ENCODE results near the gene GALK2. TPM values are rescaled to one million over a fixed set of nuclear protein-coding genes. Genes with fewer than 3 reads are reported as not detected.
"Not testable (repeated sequence)": the region's sequence is repeated elsewhere in the genome, so short reads cannot be mapped to it uniquely, and the experiment has no call there.

GALK2 gene
- total RNA-seq, 1 experiment from 2014 or later = 29.0 TPM

GRCh38 chr15:49178497-49178896 lies 8.4 kb downstream of the GALK2 start:
- ChIA-PET POLR2A (ENCODE audit: unreplicated experiment) (no interaction called here), CTCF (no interaction called here)
- H3K27ac ChIP-seq = no peak overlapping the region
- H3K27me3 ChIP-seq (ENCODE audit: insufficient read depth, low read depth) = no peaks in the 10 kb centered on the region
- H4K20me1 ChIP-seq (ENCODE audit: insufficient read depth) = no peaks in the 10 kb centered on the region
- H3K4me3 ChIP-seq = no peak overlapping the region
- H3K9me3 ChIP-seq (ENCODE audit: insufficient read depth, low read depth) = no peaks in the 10 kb centered on the region
- no peaks in the 10 kb centered on the region for H3F3A ChIP-seq (ENCODE audit: insufficient read depth, low read depth)
- H3K4me1 ChIP-seq (replicated peaks; ENCODE audit: insufficient read depth) = no peaks in the 10 kb centered on the region
- no peaks in the 10 kb centered on the region for H3K79me2 ChIP-seq (ENCODE audit: low read depth)
- TF ChIP-seq CTCF (conservative IDR thresholded peaks at IDR 0.05) = no peak
- no peak for TF ChIP-seq EZH2 (IDR thresholded peaks at IDR 0.05; ENCODE audit: low read depth)
- DNase-seq = no peak
- no peak overlapping the region for H3K4me2 ChIP-seq
- H3K36me3 ChIP-seq (ENCODE audit: low read depth) = no peaks in the 10 kb centered on the region
- BruUV-seq (replicated peaks) = no TSS peak
- no peak overlapping the region for H2AFZ ChIP-seq
- intact Hi-C loops (cut with micrococcal nuclease; ENCODE audit: unreplicated experiment) = no loop called here
- H3K9me2 ChIP-seq (ENCODE audit: insufficient read depth) = no peaks in the 10 kb centered on the region

GRCh38 chr15:49179433-49180190 lies 9.6 kb downstream of the GALK2 start:
- no peak for TF ChIP-seq EZH2 (IDR thresholded peaks at IDR 0.05; ENCODE audit: low read depth)
- TF ChIP-seq CTCF (conservative IDR thresholded peaks at IDR 0.05) = no peak
- no peak overlapping the region for H3K27ac ChIP-seq
- H3K4me3 ChIP-seq = no peak overlapping the region
- DNase-seq = no peak
- no TSS peak for BruUV-seq (replicated peaks)
- no peaks in the 10 kb centered on the region for H3K4me1 ChIP-seq (replicated peaks; ENCODE audit: insufficient read depth)
- CTCF ChIA-PET = interaction anchor here (0.6 kb wide), 1 partner anchor 1127 kb away, joined by 10 read pairs; no protein-coding TSS in a partner anchor
- no peaks in the 10 kb centered on the region for H4K20me1 ChIP-seq (ENCODE audit: insufficient read depth)
- H3K9me2 ChIP-seq (ENCODE audit: insufficient read depth) = no peaks in the 10 kb centered on the region
- no peaks in the 10 kb centered on the region for H3K9me3 ChIP-seq (ENCODE audit: insufficient read depth, low read depth)
- H3F3A ChIP-seq (ENCODE audit: insufficient read depth, low read depth) = no peaks in the 10 kb centered on the region
- no peaks in the 10 kb centered on the region for H3K79me2 ChIP-seq (ENCODE audit: low read depth)
- no peaks in the 10 kb centered on the region for H3K36me3 ChIP-seq (ENCODE audit: low read depth)
- POLR2A ChIA-PET (ENCODE audit: unreplicated experiment) = interaction anchor here (0.6 kb wide), 1 partner anchor 633 kb away, joined by 3 read pairs; no protein-coding TSS in a partner anchor
- H2AFZ ChIP-seq = no peak overlapping the region
- no peak overlapping the region for H3K4me2 ChIP-seq
- intact Hi-C loops (cut with micrococcal nuclease; ENCODE audit: unreplicated experiment) = no loop called here
- H3K27me3 ChIP-seq (ENCODE audit: insufficient read depth, low read depth) = no peaks in the 10 kb centered on the region

- no peak for DNase-seq
- H3K4me2 ChIP-seq = no peak overlapping the region
- H4K20me1 ChIP-seq (ENCODE audit: insufficient read depth) = no peaks in the 10 kb centered on the region
- no peak overlapping the region for H2AFZ ChIP-seq
- H3K27me3 ChIP-seq (ENCODE audit: insufficient read depth, low read depth) = no peaks in the 10 kb centered on the region
- no peaks in the 10 kb centered on the region for H3K79me2 ChIP-seq (ENCODE audit: low read depth)
- no peaks in the 10 kb centered on the region for H3K9me3 ChIP-seq (ENCODE audit: insufficient read depth, low read depth)
- H3K9me2 ChIP-seq (ENCODE audit: insufficient read depth) = no peaks in the 10 kb centered on the region
- H3K4me3 ChIP-seq = no peak overlapping the region
- intact Hi-C loops (cut with micrococcal nuclease; ENCODE audit: unreplicated experiment) = no loop called here
- POLR2A ChIA-PET (ENCODE audit: unreplicated experiment) = no interaction called here
- H3F3A ChIP-seq (ENCODE audit: insufficient read depth, low read depth) = no peaks in the 10 kb centered on the region
- H3K4me1 ChIP-seq (replicated peaks; ENCODE audit: insufficient read depth) = no peaks in the 10 kb centered on the region
- BruUV-seq (replicated peaks) = no TSS peak
- CTCF ChIA-PET = no interaction called here
- TF ChIP-seq EZH2 (IDR thresholded peaks at IDR 0.05; ENCODE audit: low read depth) = no peak
- TF ChIP-seq CTCF (conservative IDR thresholded peaks at IDR 0.05) = no peak
- H3K36me3 ChIP-seq (ENCODE audit: low read depth) = no peaks in the 10 kb centered on the region
- no peak overlapping the region for H3K27ac ChIP-seq
Observed at GRCh38 chr15:49182128-49182527, 12.1 kb downstream of the GALK2 start.

DNA sequence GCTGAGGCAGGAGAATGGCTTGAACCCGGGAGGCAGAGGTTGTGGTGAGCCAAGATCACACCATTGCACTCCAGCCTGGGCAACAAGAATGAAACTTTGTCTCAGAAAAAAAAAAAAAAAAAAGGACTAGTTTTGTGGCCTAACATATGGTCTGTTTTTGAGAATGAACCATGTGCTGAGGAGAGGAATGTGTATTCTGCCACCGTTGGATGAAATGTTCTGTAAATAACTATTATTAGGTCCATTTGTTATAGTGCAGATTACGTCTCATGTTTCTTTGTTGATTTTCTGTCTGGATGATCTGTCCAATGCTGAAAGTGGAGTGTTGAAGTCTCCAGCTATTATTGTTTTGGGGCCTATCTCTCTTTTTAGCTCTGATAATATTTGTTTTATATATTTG lies 13.7 kb downstream of the GALK2 start:
- CTCF ChIA-PET; POLR2A ChIA-PET (ENCODE audit: unreplicated experiment); BruUV-seq (replicated peaks): not testable (repeated sequence)

More for the DNA sequence above, 13.7 kb downstream of the GALK2 start:
- H3K27me3 ChIP-seq (ENCODE audit: insufficient read depth, low read depth); H4K20me1 ChIP-seq (ENCODE audit: insufficient read depth); H3K4me2 ChIP-seq; H3K27ac ChIP-seq; DNase-seq; H2AFZ ChIP-seq; H3K9me2 ChIP-seq (ENCODE audit: insufficient read depth); intact Hi-C loops (cut with micrococcal nuclease; ENCODE audit: unreplicated experiment); H3F3A ChIP-seq (ENCODE audit: insufficient read depth, low read depth); H3K9me3 ChIP-seq (ENCODE audit: insufficient read depth, low read depth); H3K36me3 ChIP-seq (ENCODE audit: low read depth); H3K4me3 ChIP-seq; H3K79me2 ChIP-seq (ENCODE audit: low read depth); H3K4me1 ChIP-seq (replicated peaks; ENCODE audit: insufficient read depth): not testable (repeated sequence)
